SK-N-MC (cell line): ENCODE measurements around the gene SNRNP48.

Experiments used
- DNase-seq: peaks from one replicate; pipeline ENCODE4 v3.0.0-alpha.2; 2011; ENCODE audit warnings: low read depth, low spot score
- H3K27ac ChIP-seq: fragments of 200-600 bp; sonication (generic); 2 replicates; pipeline ENCODE4 v1.5.1; 2016; ENCODE audit warnings: mixed run types
- H3K36me3 ChIP-seq: fragments of 200-600 bp; sonication (generic); 2 replicates; pipeline ENCODE4 v1.6.1; 2017; ENCODE audit warnings: antibody characterized with exemption, low read length, mixed read lengths; ENCODE audit not compliant: insufficient read depth
- H3K4me3 ChIP-seq: fragments of 200-600 bp; sonication (generic); 2 replicates; pipeline ENCODE4 v1.5.1; 2016
- H3K9ac ChIP-seq: fragments of 200-600 bp; sonication (generic); 2 replicates; pipeline ENCODE4 v1.8.0; 2017; ENCODE audit warnings: mixed run types, mixed read lengths; ENCODE audit not compliant: insufficient read length
- H3K9me3 ChIP-seq: fragments of 200-600 bp; sonication (generic); 2 replicates; pipeline ENCODE4 v1.6.1; 2017; ENCODE audit warnings: low read depth, mild to moderate bottlenecking, antibody characterized with exemption, low read length, moderate library complexity, mixed read lengths
- EZH2 ChIP-seq: fragments of 200-600 bp; sonication (generic); IDR thresholded peaks from one replicate; pipeline ENCODE4 v1.6.1; 2017; ENCODE audit warnings: antibody characterized with exemption
- FOXP2 ChIP-seq: optimal IDR thresholded peaks from 2 replicates; pipeline ENCODE3; 2011; ENCODE audit warnings: mild to moderate bottlenecking, moderate library complexity; ENCODE audit not compliant: insufficient read depth; ENCODE audit errors: extremely low read length, control extremely low read depth
- POLR2AphosphoS5 ChIP-seq: IDR thresholded peaks from 2 replicates; pipeline ENCODE4 v1.6.1; 2012; ENCODE audit warnings: mild to moderate bottlenecking, low read depth, low read length, borderline replicate concordance

The SNRNP48 gene

GRCh38 chr6:7636151-7636550 is 46.2 kb downstream of the SNRNP48 start:
- Histone ChIP-seq H3K9ac (no peak overlapping the region), H3K36me3 (no peaks in the 10 kb centered on the region), H3K27ac (no peak overlapping the region), H3K9me3 (no peaks in the 10 kb centered on the region), H3K4me3 (no peak overlapping the region)
- no peak for TF ChIP-seq EZH2
- no peak for TF ChIP-seq POLR2AphosphoS5
- TF ChIP-seq FOXP2: no peak
- no peak for DNase-seq

GRCh38 chr6:7637533-7637932 is 47.5 kb downstream of the SNRNP48 start:
- no peak for DNase-seq
- Histone ChIP-seq H3K4me3 (no peak overlapping the region), H3K27ac (no peak overlapping the region), H3K36me3 (no peaks in the 10 kb centered on the region), H3K9ac (no peak overlapping the region), H3K9me3 (no peaks in the 10 kb centered on the region)
- no peak for TF ChIP-seq EZH2
- no peak for TF ChIP-seq POLR2AphosphoS5
- TF ChIP-seq FOXP2: no peak

- no peak overlapping the region for H3K4me3 ChIP-seq
- no peak overlapping the region for H3K27ac ChIP-seq
- no peak overlapping the region for H3K9ac ChIP-seq
- DNase-seq: no peak
- no peaks in the 10 kb centered on the region for H3K36me3 ChIP-seq
- H3K9me3 ChIP-seq: no peaks in the 10 kb centered on the region
- TF ChIP-seq FOXP2 (no peak), POLR2AphosphoS5 (no peak), EZH2 (no peak)
Observed at GRCh38 chr6:7639427-7639826, 49.4 kb downstream of the SNRNP48 start.

GRCh38 chr6:7640016-7640415 is 50.0 kb downstream of the SNRNP48 start:
- no peak overlapping the region for H3K27ac ChIP-seq
- H3K9me3 ChIP-seq: no peaks in the 10 kb centered on the region
- DNase-seq: no peak
- no peaks in the 10 kb centered on the region for H3K36me3 ChIP-seq
- H3K4me3 ChIP-seq: no peak overlapping the region
- H3K9ac ChIP-seq: no peak overlapping the region
- TF ChIP-seq FOXP2 (no peak), POLR2AphosphoS5 (no peak), EZH2 (no peak)

- Histone ChIP-seq H3K36me3 (no peaks in the 10 kb centered on the region), H3K9me3 (no peaks in the 10 kb centered on the region), H3K4me3 (no peak overlapping the region), H3K9ac (no peak overlapping the region), H3K27ac (no peak overlapping the region)
- TF ChIP-seq EZH2 (no peak), POLR2AphosphoS5 (no peak)
- DNase-seq: no peak
Observed at GRCh38 chr6:7640607-7641577, 50.9 kb downstream of the SNRNP48 start.

- Histone ChIP-seq H3K4me3 (no peak overlapping the region), H3K9me3 (no peaks in the 10 kb centered on the region), H3K9ac (no peak overlapping the region), H3K36me3 (no peaks in the 10 kb centered on the region), H3K27ac (no peak overlapping the region)
- DNase-seq: no peak
- TF ChIP-seq FOXP2 (no peak), EZH2 (no peak), POLR2AphosphoS5 (no peak)
Observed at GRCh38 chr6:7642791-7643190, 52.8 kb downstream of the SNRNP48 start.

- H3K4me3 ChIP-seq: no peak overlapping the region
- no peak overlapping the region for H3K27ac ChIP-seq
- no peak for DNase-seq
- no peak for TF ChIP-seq FOXP2
- no peak for TF ChIP-seq POLR2AphosphoS5
- TF ChIP-seq EZH2: no peak
- no peaks in the 10 kb centered on the region for H3K36me3 ChIP-seq
- H3K9ac ChIP-seq: no peak overlapping the region
- H3K9me3 ChIP-seq: no peaks in the 10 kb centered on the region
Observed at GRCh38 chr6:7644417-7644816, 54.4 kb downstream of the SNRNP48 start.

- no peak for DNase-seq
- Histone ChIP-seq H3K9ac (no peak overlapping the region), H3K36me3 (no peaks in the 10 kb centered on the region), H3K27ac (no peak overlapping the region), H3K4me3 (no peak overlapping the region), H3K9me3 (no peaks in the 10 kb centered on the region)
- TF ChIP-seq EZH2 (no peak), POLR2AphosphoS5 (no peak), FOXP2 (no peak)
Observed at GRCh38 chr6:7646394-7646793, 56.4 kb downstream of the SNRNP48 start.
